ENCODE measurements around the gene COMT.

Gene COMT

DNA sequence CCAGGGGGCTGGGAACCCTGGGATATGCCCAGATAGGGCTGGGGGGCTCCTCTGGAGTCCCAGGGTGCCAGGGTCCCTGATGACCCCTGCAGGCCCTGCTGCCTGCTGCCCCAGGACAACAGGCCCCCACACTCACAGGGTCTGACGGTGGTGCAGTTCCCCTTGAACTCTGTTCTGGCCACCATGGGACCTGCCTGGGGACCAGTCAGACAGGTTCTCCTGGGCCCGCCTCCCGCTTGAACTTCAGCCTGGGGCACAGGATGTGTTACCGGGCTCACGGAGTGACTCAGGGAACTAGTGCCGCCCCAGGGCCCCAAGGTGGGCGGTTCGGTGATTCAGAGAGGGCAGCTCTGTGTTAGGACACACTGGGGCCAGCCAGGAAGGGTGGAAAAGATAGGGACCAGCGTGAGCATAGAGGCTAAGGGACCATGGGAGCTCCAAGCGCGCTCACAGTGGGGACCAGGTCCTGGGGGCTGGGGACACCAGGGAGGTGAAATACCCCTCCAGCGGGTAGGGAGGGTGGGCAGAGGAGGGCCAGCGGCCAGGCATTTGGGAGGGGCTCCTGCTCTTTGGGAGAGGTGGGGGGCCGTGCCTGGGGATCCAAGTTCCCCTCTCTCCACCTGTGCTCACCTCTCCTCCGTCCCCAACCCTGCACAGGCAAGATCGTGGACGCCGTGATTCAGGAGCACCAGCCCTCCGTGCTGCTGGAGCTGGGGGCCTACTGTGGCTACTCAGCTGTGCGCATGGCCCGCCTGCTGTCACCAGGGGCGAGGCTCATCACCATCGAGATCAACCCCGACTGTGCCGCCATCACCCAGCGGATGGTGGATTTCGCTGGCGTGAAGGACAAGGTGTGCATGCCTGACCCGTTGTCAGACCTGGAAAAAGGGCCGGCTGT, 21.6 kb downstream of the COMT start:
- FAIRE-seq, result no peak
- DNase-seq (ENCODE audit: insufficient read length), result no peak
- TF ChIP-seq TAF1 (IDR thresholded peaks at IDR 0.05; ENCODE audit: borderline replicate concordance, low read depth, low read length) (no peak), POLR2A (IDR thresholded peaks at IDR 0.05; ENCODE audit: low read depth, low read length) (no peak), POLR2AphosphoS5 (IDR thresholded peaks at IDR 0.05; ENCODE audit: low read depth, low read length) (no peak)

DNA sequence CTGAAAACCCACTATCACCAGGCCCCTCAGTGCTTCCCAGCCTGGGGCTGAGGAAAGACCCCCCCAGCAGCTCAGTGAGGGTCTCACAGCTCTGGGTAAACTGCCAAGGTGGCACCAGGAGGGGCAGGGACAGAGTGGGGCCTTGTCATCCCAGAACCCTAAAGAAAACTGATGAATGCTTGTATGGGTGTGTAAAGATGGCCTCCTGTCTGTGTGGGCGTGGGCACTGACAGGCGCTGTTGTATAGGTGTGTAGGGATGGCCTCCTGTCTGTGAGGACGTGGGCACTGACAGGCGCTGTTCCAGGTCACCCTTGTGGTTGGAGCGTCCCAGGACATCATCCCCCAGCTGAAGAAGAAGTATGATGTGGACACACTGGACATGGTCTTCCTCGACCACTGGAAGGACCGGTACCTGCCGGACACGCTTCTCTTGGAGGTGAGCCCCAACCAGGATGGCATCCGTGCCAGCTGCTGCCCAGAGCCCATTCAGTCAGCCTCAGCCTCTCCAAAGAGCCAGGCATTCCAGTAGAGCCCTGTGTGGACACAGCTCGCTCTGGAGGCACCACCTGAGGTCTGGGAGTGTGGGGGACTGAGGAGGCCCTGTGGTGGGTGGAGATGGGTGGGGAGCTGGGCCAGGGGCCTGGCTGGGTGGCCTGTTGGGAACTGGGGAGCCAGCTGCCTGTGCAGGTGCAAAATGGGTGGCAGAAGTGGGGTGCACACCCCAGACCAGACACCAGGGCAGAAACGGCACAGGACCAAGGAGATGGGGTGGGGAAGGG, 22.5 kb downstream of the COMT start:
- DNase-seq (ENCODE audit: insufficient read length), result no peak
- no peak for FAIRE-seq
- TF ChIP-seq TAF1 (IDR thresholded peaks at IDR 0.05; ENCODE audit: borderline replicate concordance, low read depth, low read length), result no peak
- peak; percentile 25; the same call in 1 of the 2 replicates for TF ChIP-seq POLR2A (IDR thresholded peaks at IDR 0.05; ENCODE audit: low read depth, low read length)

- no peak for DNase-seq (ENCODE audit: insufficient read length)
- no peak for FAIRE-seq
- TF ChIP-seq POLR2AphosphoS5 (IDR thresholded peaks at IDR 0.05; ENCODE audit: low read depth, low read length) (no peak), POLR2A (IDR thresholded peaks at IDR 0.05; ENCODE audit: low read depth, low read length) (no peak), TAF1 (IDR thresholded peaks at IDR 0.05; ENCODE audit: borderline replicate concordance, low read depth, low read length) (no peak)
These were observed 23.3 kb downstream of the COMT start for GRCh38 chr22:19964701-19965386.

DNA sequence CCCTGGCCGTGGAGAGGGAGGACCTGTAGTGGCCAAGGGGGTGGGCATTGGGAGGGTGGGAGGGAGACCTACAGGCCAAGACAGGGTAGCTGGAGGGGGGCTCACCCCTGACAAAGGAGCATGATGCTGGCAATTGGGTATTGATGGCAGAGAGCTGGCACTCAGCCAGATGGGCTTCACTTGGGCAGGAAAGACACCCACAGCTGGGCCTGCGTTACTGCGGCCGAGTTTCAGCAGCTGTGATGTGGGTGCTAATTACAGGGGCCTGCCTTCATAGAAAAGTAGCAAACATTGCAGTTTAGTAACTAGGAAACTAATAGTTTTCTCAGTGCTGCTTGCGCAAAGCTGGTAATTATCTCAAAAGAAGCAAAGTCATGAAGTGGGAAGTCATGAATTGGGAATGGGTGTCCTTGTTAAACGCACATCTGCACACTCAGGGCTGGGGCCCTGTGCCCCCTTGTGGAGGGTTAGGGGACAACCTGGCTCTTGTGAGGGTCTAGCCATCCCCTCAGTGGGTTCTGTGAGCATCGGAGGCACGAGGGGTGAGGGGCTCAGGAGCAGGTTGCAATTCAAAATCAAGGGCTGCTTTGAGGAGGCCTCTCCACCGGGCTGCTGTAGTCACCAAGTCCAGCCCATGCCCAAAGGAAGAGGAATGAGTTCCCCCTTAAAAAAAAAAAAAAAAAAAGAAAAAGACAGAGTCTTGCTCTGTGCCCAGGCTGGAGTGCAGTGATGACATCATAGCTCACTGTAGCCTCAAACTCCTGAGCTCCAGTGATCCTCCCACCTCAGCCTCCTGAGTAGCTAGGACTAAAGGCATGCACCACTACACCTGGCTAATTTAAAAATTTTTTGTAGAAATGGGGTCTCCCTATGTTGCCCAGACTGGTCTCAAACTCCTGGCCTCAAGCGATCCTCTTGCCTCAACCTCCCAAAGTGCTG, 24.5 kb downstream of the COMT start:
- DNase-seq (ENCODE audit: insufficient read length) (no peak), FAIRE-seq (no peak)
- TF ChIP-seq POLR2A (IDR thresholded peaks at IDR 0.05; ENCODE audit: low read depth, low read length) (no peak), TAF1 (IDR thresholded peaks at IDR 0.05; ENCODE audit: borderline replicate concordance, low read depth, low read length) (no peak), POLR2AphosphoS5 (IDR thresholded peaks at IDR 0.05; ENCODE audit: low read depth, low read length) (no peak)

DNA sequence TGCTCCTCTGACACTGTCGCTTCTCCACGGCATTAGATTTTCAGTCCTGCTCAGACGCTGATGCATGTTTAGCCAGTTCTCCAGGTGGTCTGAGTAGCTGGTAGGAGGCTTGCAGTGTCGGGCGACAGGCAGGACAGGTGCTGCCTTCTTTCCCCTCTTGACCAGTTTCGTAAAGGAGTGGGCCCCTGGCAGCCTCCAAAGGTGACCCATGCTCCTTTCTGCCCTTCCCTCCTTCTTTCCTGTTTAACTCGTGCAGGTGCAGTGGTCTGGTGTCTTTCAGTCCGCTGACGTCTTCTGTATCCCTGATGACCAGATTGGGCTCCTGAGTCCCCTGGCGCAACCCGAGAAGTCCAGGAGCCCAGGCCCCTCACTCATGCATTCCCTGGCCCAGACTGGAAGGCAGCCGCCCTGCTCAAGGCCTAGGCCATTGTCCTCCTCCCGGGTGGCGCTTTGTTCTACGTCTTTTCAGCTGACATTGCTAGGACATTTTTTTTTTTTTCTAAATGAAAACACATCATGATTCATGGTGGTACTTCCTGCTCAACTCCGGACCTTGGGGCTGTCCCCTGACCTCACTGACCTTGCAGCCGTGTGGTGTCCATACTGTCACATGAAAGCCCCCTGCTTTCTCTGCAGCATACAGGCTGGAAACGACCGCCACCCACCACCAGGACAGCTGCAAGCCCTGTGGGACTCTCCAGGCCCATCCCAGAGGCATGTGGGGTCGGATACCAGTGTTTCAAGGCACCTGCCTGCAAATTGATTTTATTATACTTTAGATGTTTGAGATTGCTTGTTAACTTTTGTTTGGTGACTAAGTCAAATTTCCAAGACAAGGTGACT, 25.6 kb downstream of the COMT start:
- FAIRE-seq, result no peak
- TF ChIP-seq TAF1 (IDR thresholded peaks at IDR 0.05; ENCODE audit: borderline replicate concordance, low read depth, low read length), result no peak
- no peak for TF ChIP-seq POLR2A (IDR thresholded peaks at IDR 0.05; ENCODE audit: low read depth, low read length)
- TF ChIP-seq POLR2AphosphoS5 (IDR thresholded peaks at IDR 0.05; ENCODE audit: low read depth, low read length), result no peak

GRCh38 chr22:19967850-19968449, 26.4 kb downstream of the COMT start:
- FAIRE-seq (no peak), DNase-seq (ENCODE audit: insufficient read length) (no peak)
- TF ChIP-seq POLR2A (IDR thresholded peaks at IDR 0.05; ENCODE audit: low read depth, low read length) (no peak), POLR2AphosphoS5 (IDR thresholded peaks at IDR 0.05; ENCODE audit: low read depth, low read length) (no peak), TAF1 (IDR thresholded peaks at IDR 0.05; ENCODE audit: borderline replicate concordance, low read depth, low read length) (no peak)

More for the DNA sequence above, 25.6 kb downstream of the COMT start:
- no peak for DNase-seq (ENCODE audit: insufficient read length)

DNA sequence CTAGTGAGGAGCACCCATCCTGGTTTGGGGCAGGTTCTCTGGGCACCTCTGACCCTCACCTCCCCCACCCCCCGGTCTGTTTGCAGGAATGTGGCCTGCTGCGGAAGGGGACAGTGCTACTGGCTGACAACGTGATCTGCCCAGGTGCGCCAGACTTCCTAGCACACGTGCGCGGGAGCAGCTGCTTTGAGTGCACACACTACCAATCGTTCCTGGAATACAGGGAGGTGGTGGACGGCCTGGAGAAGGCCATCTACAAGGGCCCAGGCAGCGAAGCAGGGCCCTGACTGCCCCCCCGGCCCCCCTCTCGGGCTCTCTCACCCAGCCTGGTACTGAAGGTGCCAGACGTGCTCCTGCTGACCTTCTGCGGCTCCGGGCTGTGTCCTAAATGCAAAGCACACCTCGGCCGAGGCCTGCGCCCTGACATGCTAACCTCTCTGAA, 26.9 kb downstream of the COMT start:
- DNase-seq (ENCODE audit: insufficient read length), result no peak
- no peak for FAIRE-seq
- TF ChIP-seq POLR2A (IDR thresholded peaks at IDR 0.05; ENCODE audit: low read depth, low read length), result no peak
- no peak for TF ChIP-seq TAF1 (IDR thresholded peaks at IDR 0.05; ENCODE audit: borderline replicate concordance, low read depth, low read length)
- TF ChIP-seq POLR2AphosphoS5 (IDR thresholded peaks at IDR 0.05; ENCODE audit: low read depth, low read length), result no peak

DNA sequence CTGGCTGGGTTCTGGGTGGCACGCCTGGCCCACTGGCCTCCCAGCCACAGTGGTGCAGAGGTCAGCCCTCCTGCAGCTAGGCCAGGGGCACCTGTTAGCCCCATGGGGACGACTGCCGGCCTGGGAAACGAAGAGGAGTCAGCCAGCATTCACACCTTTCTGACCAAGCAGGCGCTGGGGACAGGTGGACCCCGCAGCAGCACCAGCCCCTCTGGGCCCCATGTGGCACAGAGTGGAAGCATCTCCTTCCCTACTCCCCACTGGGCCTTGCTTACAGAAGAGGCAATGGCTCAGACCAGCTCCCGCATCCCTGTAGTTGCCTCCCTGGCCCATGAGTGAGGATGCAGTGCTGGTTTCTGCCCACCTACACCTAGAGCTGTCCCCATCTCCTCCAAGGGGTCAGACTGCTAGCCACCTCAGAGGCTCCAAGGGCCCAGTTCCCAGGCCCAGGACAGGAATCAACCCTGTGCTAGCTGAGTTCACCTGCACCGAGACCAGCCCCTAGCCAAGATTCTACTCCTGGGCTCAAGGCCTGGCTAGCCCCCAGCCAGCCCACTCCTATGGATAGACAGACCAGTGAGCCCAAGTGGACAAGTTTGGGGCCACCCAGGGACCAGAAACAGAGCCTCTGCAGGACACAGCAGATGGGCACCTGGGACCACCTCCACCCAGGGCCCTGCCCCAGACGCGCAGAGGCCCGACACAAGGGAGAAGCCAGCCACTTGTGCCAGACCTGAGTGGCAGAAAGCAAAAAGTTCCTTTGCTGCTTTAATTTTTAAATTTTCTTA, 27.8 kb downstream of the COMT start:
- no peak for DNase-seq (ENCODE audit: insufficient read length)
- no peak for TF ChIP-seq POLR2A (IDR thresholded peaks at IDR 0.05; ENCODE audit: low read depth, low read length)
- no peak for TF ChIP-seq TAF1 (IDR thresholded peaks at IDR 0.05; ENCODE audit: borderline replicate concordance, low read depth, low read length)
- TF ChIP-seq POLR2AphosphoS5 (IDR thresholded peaks at IDR 0.05; ENCODE audit: low read depth, low read length), result no peak
- FAIRE-seq, result no peak

DNA sequence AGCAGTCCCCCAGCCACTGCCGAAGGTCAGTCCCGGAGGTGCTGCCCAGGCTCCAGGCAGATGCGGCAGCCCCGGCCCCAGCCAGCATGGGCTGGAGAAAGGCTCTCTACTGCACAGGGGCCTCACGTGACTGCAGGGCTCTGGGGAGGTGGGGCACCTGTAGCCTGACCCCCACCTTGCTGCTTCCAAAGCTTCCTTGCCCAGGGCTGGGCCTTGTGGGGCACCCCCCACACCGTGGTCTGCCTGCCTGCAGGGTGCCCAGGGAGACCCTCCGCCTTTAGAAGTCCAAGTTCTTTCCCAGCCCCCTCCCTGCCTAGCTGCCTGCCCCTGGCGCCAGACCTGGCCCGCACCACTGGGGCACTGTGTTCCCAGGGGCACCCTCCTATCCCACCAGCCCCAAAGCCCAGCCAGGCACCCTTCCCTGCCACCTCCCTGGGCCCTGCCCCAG, 28.5 kb downstream of the COMT start:
- TF ChIP-seq POLR2AphosphoS5 (IDR thresholded peaks at IDR 0.05; ENCODE audit: low read depth, low read length), result no peak
- TF ChIP-seq POLR2A (IDR thresholded peaks at IDR 0.05; ENCODE audit: low read depth, low read length), result no peak
- FAIRE-seq, result no peak
- DNase-seq (ENCODE audit: insufficient read length), result no peak

All from GM12892 (cell line).